Camera-type eye (tissue), 1 donor: ENCODE data around the gene ATP5F1E. TPM values are rescaled to one million over a fixed set of nuclear protein-coding genes. Genes with fewer than 3 reads are reported as not detected.

Experiments used
- total RNA-seq: library from RNA; depleted of rRNA; stranded (reverse); fragments of >200 nt; gene quantifications from one replicate; pipeline ENCODE4 v1.2.3, GENCODE V29; 2014

ATP5F1E gene
- total RNA-seq: 9.1 TPM

GRCh38 chr20:59032023-59032712, at the start of gene ATP5F1E:
ATP5F1E (minus strand) TSS chr20:59032335; CDS start chr20:59032251, 84 bp downstream.

GRCh38 chr20:59042151-59042795, 10.1 kb upstream of the ATP5F1E start, which contains the start of gene PRELID3B:
PRELID3B (minus strand) TSS chr20:59042786; CDS start chr20:59042730, 56 bp downstream.

GRCh38 chr20:59019217-59019616, 12.9 kb downstream of the ATP5F1E start, which contains the start of gene TUBB1:
TUBB1 (plus strand) TSS chr20:59019429; CDS start chr20:59019523, 94 bp downstream.

GRCh38 chr20:59006864-59007664, 25.1 kb downstream of the ATP5F1E start, which contains the start of gene CTSZ:
CTSZ (minus strand) TSS chr20:59007254; CDS start chr20:59007128, 126 bp downstream.

GRCh38 chr20:58980711-58981627, 51.2 kb downstream of the ATP5F1E start, which contains the start of gene NELFCD:
NELFCD (plus strand) TSS chr20:58981256; CDS start chr20:58981310, 54 bp downstream.

Other genes starting within 250 kb of the ATP5F1E start
- gene GNAS-AS1, start 181.4 kb downstream of the ATP5F1E start, total RNA-seq: 1.8 TPM
- 781 TPM for gene GNAS, start 179.6 kb downstream of the ATP5F1E start, total RNA-seq
- 69.7 TPM for gene NELFCD, start 51.1 kb downstream of the ATP5F1E start, total RNA-seq
- 85.2 TPM for gene CTSZ, start 25.1 kb downstream of the ATP5F1E start, total RNA-seq
- gene TUBB1, start 12.9 kb downstream of the ATP5F1E start, total RNA-seq: 3.7 TPM
- gene PRELID3B, start 10.5 kb upstream of the ATP5F1E start, total RNA-seq: 45.1 TPM
- gene ZNF831, start 131.5 kb upstream of the ATP5F1E start, total RNA-seq: 0.16 TPM